HG02938 (cell line): ENCODE measurements around the gene NEDD4L.
"Not testable (repeated sequence)": the region's sequence is repeated elsewhere in the genome, so short reads cannot be mapped to it uniquely, and the experiment has no call there.

ENCODE experiments used
- ATAC-seq: cut with Tn5 transposase; IDR thresholded peaks from one replicate; pipeline ENCODE4 v1.9.1; 2021; ENCODE audit warnings: mild to moderate bottlenecking, moderate library complexity; ENCODE audit not compliant: unreplicated experiment

Gene NEDD4L

DNA sequence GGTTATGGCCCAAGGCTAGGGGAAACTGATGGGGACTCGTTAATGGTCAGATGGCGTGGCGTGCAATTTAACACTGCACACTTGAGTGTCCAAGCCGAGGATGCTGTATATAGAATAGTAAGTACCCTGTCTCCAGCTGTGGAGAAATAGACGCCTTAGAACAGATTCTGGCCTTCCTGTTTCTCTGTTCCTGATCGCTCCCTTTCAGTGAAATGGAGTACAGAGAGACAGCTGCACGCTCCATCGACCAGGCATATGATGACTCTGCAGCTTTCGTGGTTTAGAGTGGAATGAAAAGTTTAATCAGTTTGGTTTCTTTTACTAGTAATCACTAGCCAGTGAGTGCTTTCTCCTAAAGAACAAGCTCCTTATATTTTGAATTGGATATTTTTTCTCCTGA lies 213.4 kb downstream of the NEDD4L start:
- no peak for ATAC-seq

- ATAC-seq, result no peak
Measured at GRCh38 chr18:58258692-58259342, 214.8 kb downstream of the NEDD4L start.

- no peak for ATAC-seq
Measured at GRCh38 chr18:58263055-58263957, 219.3 kb downstream of the NEDD4L start.

GRCh38 chr18:58264075-58264474 lies 220.0 kb downstream of the NEDD4L start:
- no peak for ATAC-seq

GRCh38 chr18:58264840-58265239 lies 220.8 kb downstream of the NEDD4L start:
- ATAC-seq, result no peak

DNA sequence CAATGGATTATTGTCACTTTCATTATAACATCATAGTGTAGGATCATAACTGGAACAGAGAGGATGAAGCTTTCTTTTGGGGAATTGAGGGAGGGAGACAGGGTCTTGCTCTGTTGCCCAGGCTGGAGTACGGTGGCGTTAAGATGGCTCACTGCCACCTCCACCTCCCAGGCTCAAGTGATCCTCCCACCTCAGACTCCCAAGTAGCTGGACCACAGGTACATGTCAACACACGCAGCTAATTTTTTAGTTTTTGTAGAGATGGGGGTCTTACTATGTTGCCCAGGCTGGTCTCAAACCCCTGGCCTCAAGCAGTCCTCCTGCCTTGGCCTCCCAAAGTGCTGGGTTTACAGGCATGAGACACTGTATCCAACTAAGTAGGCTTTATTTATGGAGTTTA lies 221.5 kb downstream of the NEDD4L start:
- not testable (repeated sequence) for ATAC-seq

GRCh38 chr18:58266291-58266690 lies 222.3 kb downstream of the NEDD4L start:
- ATAC-seq, result no peak

- ATAC-seq, result no peak
Measured at GRCh38 chr18:58267493-58267892, 223.5 kb downstream of the NEDD4L start.

GRCh38 chr18:58268849-58269248 lies 224.8 kb downstream of the NEDD4L start:
- ATAC-seq, result no peak

GRCh38 chr18:58269931-58270330 lies 225.9 kb downstream of the NEDD4L start:
- ATAC-seq, result no peak

- ATAC-seq, result no peak
Measured at GRCh38 chr18:58270396-58270795, 226.4 kb downstream of the NEDD4L start.

GRCh38 chr18:58271770-58272169 lies 227.7 kb downstream of the NEDD4L start:
- ATAC-seq, result no peak

DNA sequence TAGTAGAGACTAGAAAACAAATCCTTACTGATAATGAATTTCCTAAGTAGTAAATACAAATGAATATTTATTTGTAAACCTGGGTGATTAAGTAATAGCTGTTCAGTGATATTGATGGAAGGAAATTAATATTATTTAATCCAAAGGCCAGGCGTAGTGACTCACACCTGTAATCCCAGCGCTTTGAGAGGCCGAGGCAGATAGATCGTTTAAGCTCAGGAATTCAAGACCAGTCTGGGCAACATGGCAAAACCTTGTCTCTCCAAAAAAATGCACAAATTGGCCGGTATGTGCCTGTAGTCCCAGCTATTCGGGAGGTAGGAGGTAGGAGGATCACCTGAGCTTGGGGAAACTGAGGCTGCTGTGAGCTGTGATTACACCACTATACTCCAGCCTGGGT lies 228.2 kb downstream of the NEDD4L start:
- no peak for ATAC-seq

DNA sequence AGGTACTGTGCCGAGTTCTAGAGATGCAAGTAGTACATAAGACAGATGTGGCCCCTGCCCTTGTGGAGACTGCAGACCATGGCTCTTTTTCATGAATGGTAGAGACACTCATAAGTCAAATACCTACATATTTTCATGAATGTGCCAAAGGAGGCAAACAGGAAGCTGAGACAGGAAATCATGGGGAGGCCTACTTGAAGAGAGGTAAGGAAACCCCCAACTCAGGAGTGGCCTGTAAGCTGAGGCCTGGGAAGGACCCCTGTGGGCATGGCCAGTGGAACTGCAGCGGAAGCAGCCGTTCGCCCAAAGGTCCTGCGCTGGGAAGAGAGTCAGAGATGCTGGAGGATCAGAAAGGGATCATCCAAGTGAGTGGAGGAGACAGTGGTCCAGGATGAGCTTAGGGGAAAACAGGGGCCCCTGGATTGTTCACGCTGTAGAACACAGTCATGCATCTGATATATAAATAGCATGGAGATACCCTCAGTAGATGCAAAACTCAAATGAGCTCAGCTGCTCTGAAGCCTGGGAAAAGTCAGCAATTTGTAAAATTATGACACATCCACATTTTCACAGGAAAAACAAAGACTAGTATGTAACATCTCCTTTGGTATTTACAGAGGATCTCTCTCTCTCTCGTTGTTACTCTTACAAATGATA lies 228.9 kb downstream of the NEDD4L start:
- no peak for ATAC-seq

- ATAC-seq, result no peak
Measured at GRCh38 chr18:58275176-58275575, 231.2 kb downstream of the NEDD4L start.

- no peak for ATAC-seq
Measured at GRCh38 chr18:58276789-58277739, 233.0 kb downstream of the NEDD4L start.

DNA sequence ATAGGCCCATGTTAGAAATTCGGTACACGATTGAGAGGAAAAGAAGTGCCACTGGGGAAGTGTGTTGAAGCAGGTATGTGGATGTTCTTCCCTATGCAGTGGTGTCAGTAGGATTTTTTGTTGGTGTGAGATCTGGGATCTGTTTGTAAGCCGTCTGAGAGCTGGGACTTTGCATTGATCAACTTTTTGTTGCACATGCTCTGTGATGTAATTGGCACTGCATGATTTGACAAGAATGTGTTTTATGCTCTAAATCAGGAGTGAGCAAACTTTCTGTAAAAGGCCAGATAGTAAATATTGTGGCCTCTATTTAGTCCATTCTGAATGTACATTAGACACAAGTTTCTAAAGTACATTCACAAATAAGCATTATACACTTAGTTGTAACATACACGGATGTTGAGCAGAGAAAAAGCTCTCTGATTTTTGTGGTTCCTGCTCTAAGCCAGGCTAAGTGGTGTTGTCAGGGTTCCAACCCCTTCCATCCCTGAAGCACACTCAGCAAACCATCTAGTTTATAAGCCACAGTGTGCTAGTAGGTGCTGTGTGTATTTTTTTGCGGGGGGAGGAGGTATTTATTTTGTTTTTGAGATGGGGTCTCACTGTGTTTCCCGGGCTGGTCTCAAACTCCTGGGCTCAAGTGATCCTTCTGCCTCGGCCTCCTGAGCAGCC lies 235.6 kb downstream of the NEDD4L start:
- no peak for ATAC-seq

GRCh38 chr18:58280191-58280590 lies 236.2 kb downstream of the NEDD4L start:
- no peak for ATAC-seq

DNA sequence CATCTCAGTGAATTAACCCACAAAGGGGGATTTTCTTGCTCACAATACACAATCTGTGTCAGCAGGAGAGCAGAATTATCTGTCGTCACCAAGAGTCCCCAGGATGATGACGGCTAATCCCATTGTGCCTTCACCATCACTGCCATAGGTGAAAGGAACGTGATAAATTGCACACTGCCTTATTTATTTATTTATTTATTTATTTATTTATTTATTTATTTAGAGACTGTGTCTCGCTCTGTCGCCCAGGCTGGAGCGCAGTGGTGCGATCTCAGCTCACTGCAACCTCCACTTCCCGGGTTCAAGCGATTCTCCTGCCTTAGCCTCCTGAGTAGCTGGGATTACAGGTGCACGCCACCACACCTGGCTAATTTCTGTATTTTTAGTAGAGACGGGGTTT lies 238.8 kb downstream of the NEDD4L start:
- ATAC-seq, result not testable (repeated sequence)
